Fibroblast of the aortic adventitia (primary cell): ENCODE results near the gene EFNB3. TPM values are rescaled to one million over a fixed set of nuclear protein-coding genes. Genes with fewer than 3 reads are reported as not detected.

Experiments used
- DNase-seq: peaks from one replicate; pipeline ENCODE4 v3.0.0-alpha.2; 2010; ENCODE audit warnings: low read depth
- H3K4me3 ChIP-seq: 2 replicates; pipeline ENCODE4 v1.5.1; 2011; ENCODE audit warnings: low read depth, mild to moderate bottlenecking, control low read depth, low read length, moderate library complexity
- CTCF ChIP-seq: IDR thresholded peaks from 2 replicates; pipeline ENCODE4 v1.5.1; 2011; ENCODE audit warnings: mild to moderate bottlenecking, low read length, control low read depth, inconsistent platforms; ENCODE audit not compliant: insufficient read depth
- total RNA-seq: library from RNA; depleted of rRNA; stranded (reverse); fragments of >200 nt; gene quantifications from 2 replicates; pipeline ENCODE4 v1.2.3, GENCODE V29; 2012; ENCODE audit warnings: low replicate concordance

Gene EFNB3
- total RNA-seq, 1 donor, result 0.90 TPM

- TF ChIP-seq CTCF, result peak; percentile 15
- DNase-seq, result peak; percentile 94
- H3K4me3 ChIP-seq, result peak within 1 kb of the TSS; percentile 91
These were observed 17.7 kb upstream of the EFNB3 start, which contains the start of gene TP53 for GRCh38 chr17:7687072-7687907. TP53 (minus strand) TSS chr17:7687490; CDS start chr17:7676594, 10,896 bp downstream.

- H3K4me3 ChIP-seq, result peak within 1 kb of the TSS; percentile 91
- DNase-seq, result peak; percentile 99
- TF ChIP-seq CTCF, result peak; percentile 97
These were observed 16.8 kb upstream of the EFNB3 start, which contains the start of gene WRAP53 for GRCh38 chr17:7687908-7688807. WRAP53 (plus strand) TSS chr17:7688477; CDS start chr17:7688649, 172 bp downstream.

- H3K4me3 ChIP-seq, result peak overlapping the region; percentile 91
- no peak for DNase-seq
- no peak for TF ChIP-seq CTCF
These were observed 16.1 kb upstream of the EFNB3 start for GRCh38 chr17:7688808-7689316.

- H3K4me3 ChIP-seq, result no peak overlapping the region
- TF ChIP-seq CTCF, result no peak
- DNase-seq, result no peak
These were observed 9.4 kb upstream of the EFNB3 start for GRCh38 chr17:7695586-7695985.

GRCh38 chr17:7697828-7698588 lies 7.0 kb upstream of the EFNB3 start:
- no peak for TF ChIP-seq CTCF
- H3K4me3 ChIP-seq, result no peak overlapping the region
- no peak for DNase-seq

- no peak for DNase-seq
- no peak for TF ChIP-seq CTCF
- H3K4me3 ChIP-seq, result no peak overlapping the region
These were observed 4.5 kb upstream of the EFNB3 start for GRCh38 chr17:7700510-7700909.
